GM12878 (cell line): ENCODE results near the gene NCF4. TPM values are rescaled to one million over a fixed set of nuclear protein-coding genes. Genes with fewer than 3 reads are reported as not detected.
A peak's percentile ranks its signal among the peaks of the same experiment; 100 is the strongest.

Source experiments
- ATAC-seq: fragments of 200-7000 bp; cut with Tn5 transposase; 3 replicates; pipeline ENCODE4 v1.9.1; 2020; ENCODE audit warnings: mild to moderate bottlenecking, moderate library complexity
- BruUV-seq: library from RNA; stranded (reverse); fragments of 400-500 nt; replicated peaks from 2 replicates; lab custom pipeline; 2021; lab: Mats Ljungman, UMichigan
- CTCF ChIA-PET: fragments of 300-600 bp; sonication (Branson Sonifier 250); formaldehyde crosslinking; extraction: SDS; loops from one replicate; lab custom pipeline; 2021; ENCODE audit warnings: inconsistent platforms; lab: Yijun Ruan, JAX
- POLR2A ChIA-PET: fragments of 350-600 bp; formaldehyde crosslinking; extraction: SDS; loops from one replicate; lab custom pipeline; 2021; ENCODE audit warnings: inconsistent platforms; lab: Charles Lee
- RAD21 ChIA-PET: fragments of 300-600 bp; sonication (Branson Sonifier 250); formaldehyde crosslinking; loops from one replicate; lab custom pipeline; 2023; ENCODE audit warnings: antibody characterized with exemption; ENCODE audit not compliant: unreplicated experiment; lab: Charles Lee
- SMC1A ChIA-PET: fragments of 300-600 bp; sonication (Branson Sonifier 250); formaldehyde crosslinking; loops from one replicate; lab custom pipeline; 2023; ENCODE audit not compliant: unreplicated experiment, uncharacterized antibody; lab: Charles Lee
- DNase-seq: peaks from one replicate; pipeline ENCODE4 v3.0.0-alpha.2; 2011; ENCODE audit warnings: low read depth, low spot score
- FAIRE-seq: peaks from 3 replicates; lab custom pipeline; 2011; peaks lifted over from hg19 to GRCh38; lab: Jason Lieb, UNC
- H2AFZ ChIP-seq: 2 replicates; pipeline ENCODE4 v1.6.0; 2011; ENCODE audit warnings: low read depth, low read length, control low read depth; ENCODE audit not compliant: control insufficient read depth
- H3K27ac ChIP-seq: 2 replicates; pipeline ENCODE4 v1.5.1; 2011; ENCODE audit warnings: control low read depth; ENCODE audit not compliant: control insufficient read depth, insufficient read depth
- H3K27me3 ChIP-seq, 2 experiments: replicated peaks in 1 of 2; 2 replicates each; pipeline versions ENCODE4 v1.6.0 to v1.6.1; 2011; ENCODE audit warnings: low read length in 1 of 2; ENCODE audit not compliant: control insufficient read depth in 2 of 2, insufficient read depth in 2 of 2
- H3K36me3 ChIP-seq, 2 experiments: 2 replicates each; pipeline ENCODE4 v1.5.1; 2011; ENCODE audit warnings: low read length in 1 of 2; ENCODE audit not compliant: control insufficient read depth in 2 of 2, insufficient read depth in 2 of 2
- H3K4me1 ChIP-seq: 2 replicates; pipeline ENCODE4 v1.6.1; 2011; ENCODE audit warnings: mild to moderate bottlenecking, low read length, moderate library complexity, mixed read lengths; ENCODE audit not compliant: control insufficient read depth, insufficient read depth
- H3K4me2 ChIP-seq: 2 replicates; pipeline ENCODE4 v1.6.0; 2011; ENCODE audit warnings: control low read depth; ENCODE audit not compliant: control insufficient read depth, insufficient read depth
- H3K4me3 ChIP-seq: fragments of 200-600 bp; sonication (generic); 2 replicates; pipeline ENCODE4 v1.5.1; 2016
- H3K79me2 ChIP-seq: 2 replicates; pipeline ENCODE4 v1.6.0; 2011; ENCODE audit warnings: low read length; ENCODE audit not compliant: control insufficient read depth, insufficient read depth
- H3K9ac ChIP-seq: 2 replicates; pipeline ENCODE4 v1.8.0; 2011; ENCODE audit warnings: low read length, control low read depth, mixed read lengths; ENCODE audit not compliant: control insufficient read depth, insufficient read depth
- H3K9me3 ChIP-seq: replicated peaks from 3 replicates; pipeline ENCODE4 v1.5.1; 2011; ENCODE audit warnings: mild to moderate bottlenecking, low read length; ENCODE audit not compliant: control insufficient read depth, insufficient read depth
- H4K20me1 ChIP-seq: 2 replicates; pipeline ENCODE4 v1.6.0; 2011; ENCODE audit not compliant: control insufficient read depth, insufficient read depth
- CEBPZ ChIP-seq: fragments of 150-350 bp; IDR thresholded peaks from 2 replicates; pipeline ENCODE4 v1.6.1; 2016; ENCODE audit warnings: low read depth, low read length
- EED ChIP-seq: sonication (generic); IDR thresholded peaks from 2 replicates; pipeline ENCODE4 v1.6.1; 2016; ENCODE audit warnings: antibody characterized with exemption, low read depth
- IRF4 ChIP-seq: IDR thresholded peaks from 2 replicates; pipeline ENCODE4 v1.6.1; 2011; ENCODE audit warnings: low read depth, low read length
- NFYB ChIP-seq: IDR thresholded peaks from 2 replicates; pipeline ENCODE4 v1.6.1; 2011; ENCODE audit warnings: low read depth, mild to moderate bottlenecking, low read length, improper control_type of control experiment, moderate library complexity; ENCODE audit not compliant: insufficient read depth
- USF1 ChIP-seq: IDR thresholded peaks from 2 replicates; pipeline ENCODE4 v1.6.1; 2011; ENCODE audit warnings: borderline replicate concordance, low read depth, mild to moderate bottlenecking, moderate library complexity, mixed read lengths, low read length; ENCODE audit not compliant: insufficient read depth; ENCODE audit errors: extremely low read length
- WGBS: methylation state at CpG from one replicate; pipeline ENCODE4 v1.1.6; 2016; ENCODE audit warnings: low lambda C conversion rate; ENCODE audit not compliant: insufficient replicate concordance, insufficient coverage; ENCODE audit errors: missing lambda C conversion rate; 5-methylcytosine and 5-hydroxymethylcytosine counted together
- in situ Hi-C: fragments of 300-500 bp; cut with MboI; formaldehyde crosslinking; loops from 9 replicates; pipeline ENCODE4 v1.14.3; 2018; ENCODE audit warnings: mixed read lengths
- intact Hi-C: fragments of 100-400 bp; cut with micrococcal nuclease; formaldehyde crosslinking; loops from one replicate; pipeline ENCODE4 v1.14.2; 2022; ENCODE audit not compliant: unreplicated experiment
- polyA plus RNA-seq, 11 experiments: library from polyadenylated mRNA; depleted of rRNA in 4 of 11; unstranded in 6 of 11; stranded (reverse) in 5 of 11; fragments of >200 nt; fragmentation: Nextera tagmentation in 4 of 11; fragmentation: Illumina TruSeq in 1 of 11; extraction: Ambion mirVana in 4 of 11; extraction: Trizol in 1 of 11; gene quantifications; 1 replicate in 1 of 11; 2 replicates in 10 of 11; pipeline versions ENCODE4 v1.2.1 to v1.2.3, GENCODE V29; 2011 to 2016; ENCODE audit warnings: inconsistent platforms in 2 of 11, missing spikeins in 2 of 11, low read depth in 1 of 11
- total RNA-seq, 4 experiments: library from RNA; depleted of rRNA in 3 of 4; stranded (reverse); fragments of >200 nt in 3 of 4; fragmentation: Illumina TruSeq in 1 of 4; extraction: Trizol in 1 of 4; gene quantifications; 2 replicates each; pipeline versions ENCODE4 v1.2.1 to v1.2.3, GENCODE V29; 2013 to 2021

Gene NCF4
- total and polyA plus RNA-seq, 10 of the 15 experiments (the other 5 are each of a cell fraction or from before 2014, with no cell fraction given), result 22.9 to 136 (median 72.5) TPM

DNA sequence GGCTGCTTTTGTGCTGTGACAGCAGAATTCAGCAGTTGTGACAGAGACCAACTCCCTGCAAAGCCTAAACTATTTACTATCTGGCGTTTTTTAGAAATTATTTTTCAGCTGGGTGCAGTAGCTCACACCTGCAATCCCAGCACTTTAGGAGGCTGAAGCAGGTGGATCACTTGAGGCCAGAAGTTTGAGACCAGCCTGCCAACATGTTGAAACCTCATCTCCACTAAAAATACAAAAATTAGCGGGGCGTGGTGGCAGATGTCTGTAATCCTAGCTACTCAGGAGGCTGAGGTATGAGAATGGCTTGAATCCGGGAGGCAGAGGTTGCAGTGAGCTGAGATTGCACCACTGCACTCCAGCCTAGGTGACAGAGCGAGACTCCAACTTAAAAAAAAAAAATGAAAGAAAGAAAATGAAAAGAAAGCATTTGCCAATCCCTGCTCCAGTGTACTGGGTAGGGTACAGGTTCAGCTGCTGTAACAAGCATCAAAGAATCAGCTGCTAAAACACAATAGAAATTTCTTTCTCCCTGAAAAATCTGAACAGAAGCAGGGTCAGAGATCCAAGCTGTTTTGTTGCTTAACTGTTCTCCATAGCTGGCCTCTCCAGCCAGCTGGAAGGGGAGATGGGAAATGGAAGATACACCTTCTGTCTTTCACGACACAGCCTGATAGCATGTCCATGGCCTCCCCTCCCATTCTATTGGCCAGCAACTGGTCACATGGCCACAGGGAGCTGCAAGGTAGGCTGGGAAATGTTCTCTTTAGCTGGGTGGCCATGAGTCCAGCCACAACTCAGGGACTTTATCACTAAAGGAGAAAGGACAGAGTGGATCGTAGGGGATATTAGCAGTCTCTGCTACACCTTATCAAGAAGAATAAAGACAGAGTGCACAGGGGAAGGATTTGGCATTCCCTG is 8.5 kb upstream of the NCF4 start:
- ChIA-PET POLR2A (interaction anchor here (0.6 to 0.9 kb wide), 4 partner anchors 74 to 347 kb away, joined by 3 to 4 read pairs (median 4); no protein-coding TSS in a partner anchor), RAD21 (interaction anchor here (0.9 to 3.8 kb wide), 3 partner anchors 65 to 126 kb away, joined by 4 to 16 read pairs (median 6); no protein-coding TSS in a partner anchor), SMC1A (interaction anchor here (0.6 to 2.4 kb wide), 9 partner anchors 20 to 192 kb away, joined by 3 to 10 read pairs (median 3); no protein-coding TSS in a partner anchor), CTCF (interaction anchor here (0.6 to 12.7 kb wide), 9 partner anchors 11 to 305 kb away, joined by 3 to 310 read pairs (median 5); partner anchors contain the start of gene IFT27)
- Histone ChIP-seq H3K9me3 (no peaks in the 10 kb centered on the region; the same call in 2 of the 3 replicates), H2AFZ (no peak overlapping the region), H3K4me1 (peaks cover 13% of the 10 kb centered on the region), H3K4me3 (no peak overlapping the region), H3K27ac (no peak overlapping the region), H3K27me3 (no peaks in the 10 kb centered on the region; a peak in 1 of 4 replicates), H3K36me3 (no peaks in the 10 kb centered on the region), H3K79me2 (no peaks in the 10 kb centered on the region), H3K4me2 (no peak overlapping the region), H4K20me1 (no peaks in the 10 kb centered on the region), H3K9ac (no peak overlapping the region)
- TF ChIP-seq USF1, result peak; percentile 53
- TF ChIP-seq IRF4, result no peak
- peak; percentile 61 for TF ChIP-seq NFYB
- TF ChIP-seq CEBPZ, result no peak
- no peak for TF ChIP-seq EED
- DNase-seq (no peak), FAIRE-seq (no peak), ATAC-seq (no peak)
- WGBS, result 52% methylated on average over 6 of the region's 7 CpGs
- intact Hi-C loops, result loop anchor here (10.0 kb wide), 1 partner anchor 192 kb away; no protein-coding TSS in a partner anchor
- in situ Hi-C loops, result no loop called here
- no TSS peak for BruUV-seq
